HG02610 (cell line): ENCODE results near the gene KRT37.
"Not testable (repeated sequence)": the region's sequence is repeated elsewhere in the genome, so short reads cannot be mapped to it uniquely, and the experiment has no call there.

Source experiments
- ATAC-seq: cut with Tn5 transposase; IDR thresholded peaks from one replicate; pipeline ENCODE4 v1.9.1; 2021; ENCODE audit warnings: mild to moderate bottlenecking, moderate library complexity; ENCODE audit not compliant: unreplicated experiment

Gene KRT37

GRCh38 chr17:41437254-41437653, 12.9 kb upstream of the KRT37 start:
- no peak for ATAC-seq

- ATAC-seq = no peak
These were observed 10.0 kb upstream of the KRT37 start for GRCh38 chr17:41434415-41434814.

- no peak for ATAC-seq
These were observed 9.6 kb upstream of the KRT37 start for GRCh38 chr17:41434005-41434404.

GRCh38 chr17:41433586-41433985, 9.2 kb upstream of the KRT37 start:
- no peak for ATAC-seq

GRCh38 chr17:41430376-41430775, 6.0 kb upstream of the KRT37 start:
- ATAC-seq = not testable (repeated sequence)

DNA sequence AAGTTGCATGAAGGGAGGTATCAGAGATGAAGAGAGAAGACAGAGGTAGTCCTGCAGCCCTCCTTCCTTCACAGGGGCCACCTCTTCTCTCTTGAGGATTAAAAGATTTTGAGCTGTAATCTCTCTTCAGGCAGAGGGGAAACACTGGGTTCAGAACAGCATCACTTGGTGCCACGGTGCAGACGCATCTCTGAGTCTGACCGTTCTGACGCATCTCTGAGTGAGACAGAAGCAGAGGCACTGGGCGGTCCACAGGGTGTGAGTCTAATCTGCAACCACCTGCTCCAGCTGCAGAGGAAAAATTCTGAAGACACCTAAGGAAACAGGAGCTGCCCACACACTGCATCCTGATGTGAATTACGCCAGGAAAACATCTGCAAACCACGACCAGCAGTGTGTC, 5.3 kb upstream of the KRT37 start:
- ATAC-seq = no peak

DNA sequence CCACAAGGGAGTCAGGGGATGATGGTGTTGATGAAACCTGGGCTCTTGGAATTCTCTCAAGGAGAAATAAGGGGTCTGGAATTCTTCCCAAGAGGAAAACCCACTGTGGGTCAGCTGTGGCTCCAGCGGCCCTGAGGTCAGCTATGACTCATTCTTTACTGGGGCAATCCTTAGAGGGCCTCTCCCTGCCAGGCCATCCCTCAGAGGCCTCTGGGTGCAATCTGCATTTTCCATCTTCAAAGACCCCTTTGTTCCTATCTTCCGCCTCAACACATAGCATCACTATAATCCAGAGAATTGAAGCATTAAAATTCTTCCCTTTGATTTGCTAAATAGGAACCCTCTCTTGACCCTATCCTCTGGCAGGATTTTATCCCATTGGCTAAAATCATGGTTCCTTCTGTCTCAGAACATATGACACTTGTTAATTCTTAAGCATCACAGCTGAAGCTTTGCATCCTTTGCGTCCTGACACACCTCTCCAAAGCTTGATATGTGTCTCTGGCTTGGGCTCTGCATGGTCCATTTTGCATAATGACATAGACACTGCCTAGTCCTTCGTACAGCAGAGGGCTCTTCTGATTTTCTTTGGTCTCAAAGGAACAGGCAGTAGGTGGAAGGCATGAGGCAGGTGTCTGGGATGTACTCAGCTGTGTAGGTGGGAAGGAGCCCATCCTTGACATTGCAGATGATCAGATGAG, 4.4 kb upstream of the KRT37 start:
- ATAC-seq = no peak

GRCh38 chr17:41422586-41422985, 1.8 kb downstream of the KRT37 start:
- ATAC-seq = not testable (repeated sequence)

DNA sequence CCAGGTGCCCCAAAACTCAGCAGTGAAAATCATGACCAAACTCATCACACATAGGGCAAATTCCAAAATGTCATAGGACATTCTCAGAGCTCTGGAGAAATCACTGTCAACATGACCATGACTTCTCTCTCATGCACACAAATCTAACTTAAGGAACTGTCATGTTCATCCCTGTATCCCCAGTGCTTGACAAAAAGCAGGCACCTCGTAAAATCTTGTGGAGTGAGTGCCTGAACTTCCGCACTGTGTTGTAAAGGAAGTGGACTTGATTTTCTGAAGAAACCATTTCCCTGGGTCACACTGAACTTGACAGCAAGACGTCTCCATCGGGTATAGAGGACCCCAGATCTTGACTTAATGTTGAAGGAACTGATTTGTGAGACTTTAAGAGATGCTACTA, 2.8 kb downstream of the KRT37 start:
- no peak for ATAC-seq

GRCh38 chr17:41421116-41421515, 3.3 kb downstream of the KRT37 start:
- no peak for ATAC-seq

- no peak for ATAC-seq
These were observed 4.3 kb downstream of the KRT37 start for GRCh38 chr17:41420134-41420533.

GRCh38 chr17:41419716-41420115, 4.7 kb downstream of the KRT37 start:
- ATAC-seq = no peak

- no peak for ATAC-seq
These were observed 6.1 kb downstream of the KRT37 start for GRCh38 chr17:41418116-41418860.

GRCh38 chr17:41417576-41418015, 6.8 kb downstream of the KRT37 start:
- no peak for ATAC-seq

DNA sequence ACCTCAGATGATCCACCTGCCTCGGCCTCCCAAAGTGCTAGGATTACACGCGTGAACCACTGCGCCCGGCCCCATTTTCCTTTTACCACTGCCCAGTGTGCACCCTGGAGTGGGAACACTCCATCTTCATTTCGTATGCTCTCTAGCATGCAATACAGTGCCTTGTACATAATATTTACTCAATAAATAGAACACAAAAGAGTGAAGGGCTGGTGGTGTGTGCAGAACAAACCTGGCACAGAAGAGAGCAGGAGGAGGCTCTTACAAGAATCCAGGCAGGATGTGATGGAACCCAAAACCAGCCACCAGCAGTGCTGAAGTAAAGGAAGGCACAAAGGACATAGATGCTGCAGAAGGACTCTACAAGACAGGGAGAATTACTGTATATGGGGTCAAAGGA, 7.3 kb downstream of the KRT37 start:
- no peak for ATAC-seq

- no peak for ATAC-seq
These were observed 7.9 kb downstream of the KRT37 start for GRCh38 chr17:41416479-41416878.

GRCh38 chr17:41415833-41416335, 8.5 kb downstream of the KRT37 start:
- ATAC-seq = no peak

DNA sequence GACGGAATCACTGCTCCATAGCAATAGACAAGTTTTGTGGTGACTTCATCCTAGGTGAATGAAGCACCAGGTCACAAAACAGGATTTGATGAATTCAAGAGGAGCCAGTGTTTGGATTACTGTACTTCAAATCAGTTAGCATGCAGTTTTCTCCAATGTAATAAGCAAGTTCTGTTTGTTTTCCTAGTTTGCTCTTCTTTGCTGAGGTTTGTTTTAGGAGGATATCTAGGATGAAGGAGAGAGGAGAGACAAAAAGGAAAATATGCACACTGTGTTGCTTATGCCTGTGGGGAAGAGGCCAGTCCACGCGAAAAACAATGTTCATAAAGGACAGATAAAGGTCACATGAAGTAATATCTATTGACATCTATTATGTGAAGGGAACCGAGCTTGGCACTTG, 9.0 kb downstream of the KRT37 start:
- ATAC-seq = no peak

DNA sequence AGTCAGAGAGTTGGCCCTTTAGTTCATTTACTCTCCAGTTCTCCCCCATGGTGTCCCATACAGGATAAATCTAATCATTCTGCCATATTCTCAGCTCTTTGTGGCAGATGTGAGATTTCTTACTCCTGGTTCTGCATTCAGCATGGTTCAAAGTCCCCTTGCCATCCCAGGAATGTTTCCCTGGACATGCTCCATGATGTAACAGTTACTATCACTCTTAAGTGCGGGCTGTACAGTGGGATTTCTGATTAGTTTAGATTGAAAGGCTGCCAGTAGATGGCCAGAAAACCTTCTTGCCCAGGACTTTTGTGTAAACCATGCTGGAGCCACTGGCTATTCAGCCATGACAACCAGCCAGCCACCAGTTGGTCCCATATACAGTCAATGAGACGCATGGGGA, 10.4 kb downstream of the KRT37 start:
- ATAC-seq = no peak

DNA sequence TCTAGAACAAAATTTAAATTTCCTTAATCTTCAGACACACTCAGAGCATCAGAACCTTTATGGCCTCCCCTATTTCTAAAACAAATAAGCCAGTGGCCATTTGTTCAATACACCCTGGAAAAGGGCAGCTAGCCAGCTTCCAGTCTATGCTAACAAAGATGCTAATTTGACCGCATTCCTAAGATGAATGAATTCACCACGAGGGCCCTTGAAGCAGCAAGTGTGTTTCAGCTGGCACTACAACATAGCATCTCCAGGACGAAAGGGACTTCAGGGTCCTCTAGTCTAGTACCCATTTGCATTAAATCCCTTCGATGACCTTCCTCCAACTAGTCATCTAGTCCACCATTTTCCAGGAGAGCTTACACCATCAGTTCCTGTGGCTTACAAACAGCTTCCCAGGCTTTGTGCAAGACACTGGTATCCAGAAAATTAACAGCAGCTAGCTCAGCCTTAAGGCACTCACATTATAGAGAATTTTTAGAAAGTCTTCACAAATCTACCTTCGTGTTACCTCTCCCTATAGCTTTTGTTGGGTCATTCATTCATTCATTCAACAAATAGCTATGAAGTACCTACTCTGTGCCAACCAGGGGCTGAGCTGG, 10.9 kb downstream of the KRT37 start:
- ATAC-seq = no peak

- no peak for ATAC-seq
These were observed 13.1 kb downstream of the KRT37 start for GRCh38 chr17:41411072-41411840.
